H1 (cell line): ENCODE results near the gene C20orf141. TPM values are rescaled to one million over a fixed set of nuclear protein-coding genes. Genes with fewer than 3 reads are reported as not detected.

Experiments
- BRCA1 ChIP-seq: IDR thresholded peaks from 2 replicates; pipeline ENCODE4 v1.6.1; 2012; ENCODE audit warnings: low read depth, low read length, improper control_type of control experiment
- polyA plus RNA-seq, 7 experiments: library from polyadenylated mRNA; depleted of rRNA in 3 of 7; stranded (reverse) in 5 of 7; unstranded in 2 of 7; fragments of >200 nt in 5 of 7; fragments of 200-250 nt in 2 of 7; gene quantifications; 1 replicate in 5 of 7; 2 replicates in 1 of 7; 4 replicates in 1 of 7; pipeline versions ENCODE4 v1.2.1 to v1.2.3, GENCODE V29; 2011 to 2013; ENCODE audit warnings: missing spikeins in 2 of 7, mixed read lengths in 2 of 7
- total RNA-seq: library from RNA; stranded (reverse); fragmentation: NEBNext Ultra II Directional; extraction: Animal tissue kit (Norgen Biotek cat#: 25700); gene quantifications from 2 replicates; pipeline ENCODE4 v1.2.1, GENCODE V29; 2021

The C20orf141 gene
- total and polyA plus RNA-seq, 2 of the 8 experiments (the other 6 are each of a cell fraction or from before 2014, with no cell fraction given): not detected

DNA sequence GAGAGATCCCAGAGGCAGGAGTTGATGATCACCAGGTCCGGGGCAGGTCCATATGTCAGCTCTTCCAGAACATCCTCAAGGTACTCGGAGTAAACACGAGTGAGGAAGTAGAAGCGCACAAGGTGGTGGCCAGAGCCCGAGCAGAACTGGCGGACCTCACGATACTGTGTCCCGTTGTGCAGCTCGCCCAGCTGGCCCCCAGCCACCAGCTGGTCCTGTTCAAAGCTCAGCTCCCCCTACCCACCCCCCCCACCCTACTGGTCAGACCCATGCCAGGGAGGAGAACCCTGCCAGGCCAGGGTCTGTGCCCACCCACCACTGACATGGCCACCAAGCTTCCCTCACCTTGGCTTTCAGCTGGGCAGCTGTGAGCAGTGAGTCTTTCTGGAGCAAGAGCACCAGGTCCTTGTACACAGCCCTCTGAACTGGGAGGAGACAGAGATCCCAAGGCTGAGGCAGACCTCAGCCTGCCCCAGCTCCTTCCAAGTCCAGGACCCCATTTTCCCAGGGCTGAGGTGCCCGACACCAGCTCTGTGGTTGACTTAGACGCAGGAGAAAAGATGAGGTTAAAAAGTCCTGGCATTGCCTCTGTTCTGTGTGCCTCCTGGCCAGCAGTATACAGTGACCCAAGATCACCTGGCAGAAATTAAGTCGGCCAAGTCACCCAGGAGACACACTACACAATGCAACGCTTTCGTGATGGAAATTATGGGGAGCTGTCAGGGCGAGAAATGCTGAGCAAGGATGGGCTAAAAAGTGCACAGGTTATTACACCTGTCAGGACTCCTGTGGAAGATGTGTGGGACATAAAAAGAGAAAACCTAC, 24.3 kb downstream of the C20orf141 start (continued):
- TF ChIP-seq BRCA1: no peak
